Neuronal stem cell (in vitro differentiated cells): ENCODE data around the gene ATP6V1G2.
"Not testable (repeated sequence)": the region's sequence is repeated elsewhere in the genome, so short reads cannot be mapped to it uniquely, and the experiment has no call there.

Experiments
- DNase-seq: peaks from one replicate; pipeline ENCODE4 v3.0.0-alpha.2; 2013; ENCODE audit warnings: low spot score
- H2AFZ ChIP-seq: one replicate; pipeline ENCODE4 v1.6.1; 2013; ENCODE audit warnings: mild to moderate bottlenecking, low read length, inconsistent platforms
- H2AK5ac ChIP-seq: 2 replicates; pipeline ENCODE4 v1.6.1; 2013; ENCODE audit warnings: low read depth, mild to moderate bottlenecking, inconsistent platforms, low read length, moderate library complexity, mixed read lengths
- H2BK120ac ChIP-seq: 2 replicates; pipeline ENCODE4 v1.6.1; 2013; ENCODE audit warnings: low read depth, mild to moderate bottlenecking, inconsistent platforms, low read length, moderate library complexity, mixed read lengths
- H2BK12ac ChIP-seq: one replicate; pipeline ENCODE4 v1.6.1; 2013; ENCODE audit warnings: low read length, inconsistent platforms
- H2BK15ac ChIP-seq: 2 replicates; pipeline ENCODE4 v1.6.1; 2013; ENCODE audit warnings: mild to moderate bottlenecking, low read length, inconsistent platforms, mixed read lengths
- H2BK5ac ChIP-seq: one replicate; pipeline ENCODE4 v1.6.1; 2013; ENCODE audit warnings: inconsistent platforms, mild to moderate bottlenecking, low read length, moderate library complexity
- H3K14ac ChIP-seq: one replicate; pipeline ENCODE4 v1.6.1; 2013; ENCODE audit warnings: low read length, inconsistent platforms
- H3K18ac ChIP-seq: 2 replicates; pipeline ENCODE4 v1.6.1; 2013; ENCODE audit warnings: low read length, inconsistent platforms
- H3K23ac ChIP-seq: 2 replicates; pipeline ENCODE4 v1.6.1; 2013; ENCODE audit warnings: low read depth, mild to moderate bottlenecking, mixed read lengths, low read length, inconsistent platforms; ENCODE audit not compliant: poor library complexity
- H3K27ac ChIP-seq: replicated peaks from 3 replicates; pipeline ENCODE4 v1.5.1; 2013; ENCODE audit warnings: low read length, inconsistent platforms
- H3K27me3 ChIP-seq, 3 experiments: 2 replicates each; pipeline ENCODE4 v1.6.1; 2013; ENCODE audit warnings: low read length in 3 of 3, mild to moderate bottlenecking in 2 of 3, inconsistent platforms in 1 of 3, low read depth in 1 of 3, mixed read lengths in 1 of 3, moderate library complexity in 1 of 3; ENCODE audit not compliant: control insufficient read depth in 3 of 3, insufficient read depth in 3 of 3
- H3K36me3 ChIP-seq, 2 donors: replicated peaks in 1 of 2; 2 replicates each; pipeline ENCODE4 v1.6.1; 2013; ENCODE audit warnings: low read length in 2 of 2; ENCODE audit not compliant: control insufficient read depth in 2 of 2, insufficient read depth in 2 of 2
- H3K4ac ChIP-seq: 2 replicates; pipeline ENCODE4 v1.6.1; 2013; ENCODE audit warnings: inconsistent platforms, mild to moderate bottlenecking, low read length, moderate library complexity
- H3K4me1 ChIP-seq, 2 donors: 1 replicate in 1 of 2; 2 replicates in 1 of 2; pipeline ENCODE4 v1.6.1; 2013; ENCODE audit warnings: low read length in 2 of 2, low read depth in 1 of 2; ENCODE audit not compliant: control insufficient read depth in 2 of 2, insufficient read depth in 1 of 2
- H3K4me2 ChIP-seq: one replicate; pipeline ENCODE4 v1.6.1; 2013; ENCODE audit warnings: mild to moderate bottlenecking, low read length, inconsistent platforms; ENCODE audit not compliant: insufficient read depth, poor library complexity, severe bottlenecking
- H3K4me3 ChIP-seq, 2 donors: 2 replicates each; pipeline ENCODE4 v1.5.1; 2013; ENCODE audit warnings: low read length in 2 of 2, mild to moderate bottlenecking in 2 of 2, inconsistent platforms in 1 of 2, moderate library complexity in 1 of 2
- H3K79me1 ChIP-seq: one replicate; pipeline ENCODE4 v1.6.1; 2013; ENCODE audit warnings: low read depth, mild to moderate bottlenecking, inconsistent platforms, low read length, moderate library complexity
- H3K9ac ChIP-seq: one replicate; pipeline ENCODE4 v1.6.1; 2013; ENCODE audit warnings: mild to moderate bottlenecking, low read depth, low read length, inconsistent platforms; ENCODE audit not compliant: poor library complexity
- H3K9me3 ChIP-seq, 2 donors: replicated peaks in 1 of 2; 2 replicates each; pipeline versions ENCODE3 to v1.6.1; 2013; ENCODE audit warnings: low read length in 2 of 2, mild to moderate bottlenecking in 2 of 2, inconsistent platforms in 1 of 2, low read depth in 1 of 2, mixed read lengths in 1 of 2, moderate library complexity in 1 of 2; ENCODE audit not compliant: control insufficient read depth in 2 of 2, insufficient read depth in 1 of 2
- H4K8ac ChIP-seq: one replicate; pipeline ENCODE4 v1.6.1; 2013; ENCODE audit warnings: low read depth, mild to moderate bottlenecking, inconsistent platforms, low read length, moderate library complexity
- H4K91ac ChIP-seq: one replicate; pipeline ENCODE4 v1.6.1; 2013; ENCODE audit warnings: low read length, low read depth, mild to moderate bottlenecking, inconsistent platforms; ENCODE audit not compliant: poor library complexity
- WGBS, 2 donors: extraction: QIAGEN DNeasy Blood & Tissue Kit; methylation state at CpG; one replicate each; pipeline ENCODE4 v1.1.7; 2013; ENCODE audit warnings: missing lambda C conversion rate in 2 of 2, mixed read lengths in 1 of 2; ENCODE audit not compliant: insufficient read length in 2 of 2, insufficient replicate concordance in 1 of 2; ENCODE audit errors: extremely low coverage in 2 of 2; 5-methylcytosine and 5-hydroxymethylcytosine counted together

The ATP6V1G2 gene

DNA sequence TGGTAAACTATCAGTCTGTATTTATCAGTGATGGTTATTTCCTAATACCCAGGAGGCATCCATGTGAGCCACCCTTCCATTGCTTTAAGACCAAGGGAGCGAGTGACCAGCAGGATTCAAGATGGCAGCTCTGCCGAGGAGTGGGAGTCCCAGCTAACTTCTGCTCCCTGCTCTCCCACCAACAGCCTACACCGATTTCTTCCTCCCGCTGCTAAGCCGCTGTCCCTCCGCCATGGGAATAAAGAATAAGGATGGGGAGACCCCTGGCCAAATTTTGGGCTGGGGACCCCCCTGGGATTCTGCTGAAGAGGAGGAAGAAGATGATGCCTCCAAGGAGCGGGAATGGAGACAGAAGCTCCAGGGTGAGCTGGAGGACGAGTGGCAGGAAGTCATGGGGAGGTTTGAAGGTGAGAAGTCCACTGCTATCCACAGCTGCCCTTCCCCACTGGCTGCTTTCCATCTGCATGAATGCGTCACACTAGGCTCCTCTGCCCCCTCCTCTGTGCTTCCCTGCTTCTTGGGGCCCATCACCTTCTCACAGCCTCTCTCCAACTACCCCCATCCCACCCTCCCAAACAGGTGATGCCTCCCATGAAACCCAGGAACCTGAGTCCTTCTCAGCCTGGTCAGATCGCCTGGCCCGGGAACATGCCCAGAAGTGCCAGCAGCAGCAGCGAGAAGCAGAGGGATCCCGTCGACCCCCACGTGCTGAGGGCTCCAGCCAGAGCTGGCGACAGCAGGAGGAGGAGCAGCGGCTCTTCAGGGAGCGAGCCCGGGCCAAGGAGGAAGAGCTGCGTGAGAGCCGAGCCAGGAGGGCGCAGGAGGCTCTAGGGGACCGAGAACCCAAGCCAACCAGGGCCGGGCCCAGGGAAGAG is 11.3 kb upstream of the ATP6V1G2 start:
- H2BK12ac ChIP-seq, result no peak overlapping the region

DNA sequence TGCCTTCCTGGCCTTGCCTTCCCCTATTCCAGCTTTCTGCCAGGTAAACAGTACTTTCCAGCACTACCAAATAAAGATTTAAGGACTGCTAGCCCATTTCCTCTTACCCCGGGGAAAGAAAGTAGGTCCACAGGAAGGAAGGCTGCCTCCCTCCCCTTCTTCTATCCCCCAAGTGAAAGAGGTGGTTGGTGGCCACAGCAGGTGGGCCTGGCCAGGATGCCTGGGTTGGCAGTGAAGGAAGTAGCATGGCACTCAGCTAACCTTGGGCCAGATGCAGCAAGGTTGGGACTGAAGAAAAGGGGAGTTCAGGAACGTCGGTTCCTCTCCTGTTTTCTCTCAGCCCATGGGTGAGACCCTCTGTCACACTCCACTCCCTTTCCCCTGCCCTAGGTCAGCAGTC is 9.9 kb upstream of the ATP6V1G2 start:
- Histone ChIP-seq H3K4me2 (no peak overlapping the region), H3K4me1 (peaks cover 0 to 7% of the 10 kb centered on the region in 2 donors), H3K9ac (no peak overlapping the region), H3K79me1 (peaks cover 6% of the 10 kb centered on the region), H2AK5ac (no peak overlapping the region), H2BK15ac (no peak overlapping the region), H2BK12ac (no peak overlapping the region), H2BK5ac (no peak overlapping the region), H3K4ac (no peak overlapping the region), H3K27me3 (no peaks in the 10 kb centered on the region), H3K36me3 (peaks cover 37 to 86% of the 10 kb centered on the region in 2 donors), H3K4me3 (peak overlapping the region in 1 of 2 donors; percentile 6), H3K27ac (no peak overlapping the region), H2BK120ac (no peak overlapping the region), H3K18ac (no peak overlapping the region), H3K23ac (peak overlapping the region; percentile 67), H3K9me3 (no peaks in the 10 kb centered on the region), H2AFZ (no peak overlapping the region), H4K91ac (no peak overlapping the region), H3K14ac (no peak overlapping the region), H4K8ac (no peak overlapping the region)
- DNase-seq, result no peak
- no CpG with 5 or more reads among the region's 3 CpGs for WGBS, 2 donors

More for the DNA sequence above, 11.3 kb upstream of the ATP6V1G2 start:
- no CpG with 5 or more reads among the region's 24 CpGs for WGBS, 2 donors
- H3K23ac ChIP-seq, result peak overlapping the region; percentile 73
- H2BK120ac ChIP-seq, result no peak overlapping the region
- no peak overlapping the region for H2AK5ac ChIP-seq
- no peaks in the 10 kb centered on the region for H3K9me3 ChIP-seq
- no peak for DNase-seq
- H3K79me1 ChIP-seq, result peaks cover 6% of the 10 kb centered on the region
- no peak overlapping the region for H4K91ac ChIP-seq
- no peak overlapping the region for H3K27ac ChIP-seq
- H3K4me2 ChIP-seq, result no peak overlapping the region
- no peaks in the 10 kb centered on the region for H3K27me3 ChIP-seq
- H2AFZ ChIP-seq, result no peak overlapping the region
- H3K4me3 ChIP-seq, result no peak overlapping the region
- peaks cover 0 to 7% of the 10 kb centered on the region in 2 donors for H3K4me1 ChIP-seq
- no peak overlapping the region for H3K14ac ChIP-seq
- no peak overlapping the region for H3K9ac ChIP-seq
- no peak overlapping the region for H4K8ac ChIP-seq
- H3K4ac ChIP-seq, result no peak overlapping the region
- H2BK5ac ChIP-seq, result no peak overlapping the region
- no peak overlapping the region for H2BK15ac ChIP-seq
- peaks cover 37 to 75% of the 10 kb centered on the region in 2 donors for H3K36me3 ChIP-seq
- no peak overlapping the region for H3K18ac ChIP-seq

DNA sequence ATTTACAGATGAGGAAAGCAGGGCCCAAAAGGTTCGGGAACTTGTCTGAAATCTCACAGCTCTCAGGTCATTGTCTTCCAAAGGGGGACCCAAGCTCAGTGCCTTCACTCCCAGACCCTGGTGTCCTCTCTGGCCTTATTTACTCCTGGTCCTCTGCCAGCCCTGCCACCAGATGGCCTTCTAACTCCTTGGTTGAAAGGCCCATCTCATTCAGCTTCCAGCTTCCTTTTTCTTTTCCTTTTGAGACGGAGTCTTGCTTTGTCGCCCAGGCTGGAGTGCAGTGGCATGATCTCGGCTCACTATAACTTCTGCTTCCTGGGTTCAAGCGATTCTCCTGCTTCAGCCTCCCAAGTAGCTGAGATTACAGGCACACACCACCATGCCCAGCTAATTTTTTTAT is 5.0 kb upstream of the ATP6V1G2 start:
- not testable (repeated sequence) for H3K14ac ChIP-seq, H2BK12ac ChIP-seq, H3K18ac ChIP-seq, H3K23ac ChIP-seq, H3K9me3 ChIP-seq, H2AFZ ChIP-seq, H2BK15ac ChIP-seq, H3K4me2 ChIP-seq, H3K79me1 ChIP-seq, H3K4me3 ChIP-seq, H4K91ac ChIP-seq, H4K8ac ChIP-seq, H3K9ac ChIP-seq, H2BK5ac ChIP-seq, H3K27ac ChIP-seq, H3K27me3 ChIP-seq, H2BK120ac ChIP-seq, H3K4ac ChIP-seq, H3K4me1 ChIP-seq, H2AK5ac ChIP-seq
- peak; percentile 40 for DNase-seq
- peaks cover 11 to 72% of the 10 kb centered on the region in 2 donors for H3K36me3 ChIP-seq
- no CpG with 5 or more reads among the region's 5 CpGs for WGBS, 2 donors

DNA sequence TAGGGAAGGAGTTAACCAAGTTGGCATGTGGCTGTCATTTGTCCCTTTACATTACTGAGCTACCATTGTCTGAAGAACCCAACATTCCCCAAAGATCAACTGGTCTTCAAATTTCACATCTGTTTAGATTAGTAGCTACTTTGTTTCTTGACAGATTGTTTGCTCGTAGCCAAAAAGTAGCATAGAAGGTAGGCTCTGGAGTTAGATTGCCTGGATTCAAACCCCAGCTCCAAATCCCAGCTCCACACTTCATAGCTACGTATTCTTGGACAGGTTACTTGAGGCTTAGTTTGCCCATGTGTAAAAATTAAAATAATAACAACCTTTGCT is 2.1 kb upstream of the ATP6V1G2 start:
- H3K4me2 ChIP-seq, result no peak overlapping the region

More for the DNA sequence above, 2.1 kb upstream of the ATP6V1G2 start:
- Histone ChIP-seq H3K36me3 (peaks cover 6 to 50% of the 10 kb centered on the region in 2 donors), H3K4me1 (peaks cover 9 to 11% of the 10 kb centered on the region in 2 donors), H3K14ac (no peak overlapping the region), H2BK120ac (no peak overlapping the region), H2BK5ac (no peak overlapping the region), H4K91ac (no peak overlapping the region), H3K27ac (no peak overlapping the region), H3K9me3 (peaks cover 0 to 2% of the 10 kb centered on the region in 2 donors), H4K8ac (peak overlapping the region; percentile 92), H2BK15ac (no peak overlapping the region), H3K18ac (no peak overlapping the region), H3K23ac (no peak overlapping the region), H3K79me1 (peaks cover 5% of the 10 kb centered on the region), H2BK12ac (no peak overlapping the region), H2AFZ (no peak overlapping the region), H2AK5ac (peak overlapping the region; percentile 99), H3K9ac (peak overlapping the region; percentile 89), H3K27me3 (no peaks in the 10 kb centered on the region), H3K4me3 (peak overlapping the region in 1 of 2 donors; percentile 46), H3K4ac (no peak overlapping the region)
- no CpG with 5 or more reads among the region's 2 CpGs for WGBS, 2 donors
- no peak for DNase-seq
